ENCODE data around the gene PPP1R37. TPM values are rescaled to one million over a fixed set of nuclear protein-coding genes. Genes with fewer than 3 reads are reported as not detected.

PPP1R37 gene
- total RNA-seq, 1 donor from 2014 or later = 31.1 TPM

- peak; percentile 82 for ATAC-seq
- H3K27me3 ChIP-seq = no peaks in the 10 kb centered on the region
- DNase-seq = peak; percentile 73
- peaks cover 61% of the 10 kb centered on the region for H3K4me1 ChIP-seq
- H3K27ac ChIP-seq = peak overlapping the region; percentile 42
- H3K4me3 ChIP-seq = no peak overlapping the region
- no peaks in the 10 kb centered on the region for H3K9me3 ChIP-seq
- TF ChIP-seq CTCF (IDR thresholded peaks at IDR 0.05) = no peak
- intact Hi-C loops (cut with DNase I) = no loop called here
- H3K36me3 ChIP-seq = no peaks in the 10 kb centered on the region
These were observed 5.0 kb downstream of the PPP1R37 start for GRCh38 chr19:45097776-45098520.

- DNase-seq = no peak
- intact Hi-C loops (cut with DNase I) = no loop called here
- H3K27ac ChIP-seq = peak overlapping the region; percentile 42
- no peak for TF ChIP-seq CTCF (IDR thresholded peaks at IDR 0.05)
- H3K4me1 ChIP-seq = peaks cover 67% of the 10 kb centered on the region
- no peak overlapping the region for H3K4me3 ChIP-seq
- H3K9me3 ChIP-seq = no peaks in the 10 kb centered on the region
- H3K36me3 ChIP-seq = no peaks in the 10 kb centered on the region
- no peak for ATAC-seq
- no peaks in the 10 kb centered on the region for H3K27me3 ChIP-seq
These were observed 5.8 kb downstream of the PPP1R37 start for GRCh38 chr19:45098521-45099466.

GRCh38 chr19:45099467-45100191 lies 6.7 kb downstream of the PPP1R37 start:
- Histone ChIP-seq H3K36me3 (no peaks in the 10 kb centered on the region), H3K4me1 (peaks cover 64% of the 10 kb centered on the region), H3K9me3 (no peaks in the 10 kb centered on the region), H3K27ac (peak overlapping the region; percentile 42), H3K4me3 (no peak overlapping the region), H3K27me3 (no peaks in the 10 kb centered on the region)
- intact Hi-C loops (cut with DNase I) = no loop called here
- no peak for ATAC-seq
- TF ChIP-seq CTCF (IDR thresholded peaks at IDR 0.05) = no peak
- DNase-seq = no peak

- H3K4me1 ChIP-seq = peaks cover 61% of the 10 kb centered on the region
- DNase-seq = no peak
These were observed 7.2 kb downstream of the PPP1R37 start for GRCh38 chr19:45100201-45100600.

More at GRCh38 chr19:45100201-45100600, 7.2 kb downstream of the PPP1R37 start:
- Histone ChIP-seq H3K27ac (no peak overlapping the region), H3K9me3 (no peaks in the 10 kb centered on the region), H3K36me3 (no peaks in the 10 kb centered on the region), H3K27me3 (no peaks in the 10 kb centered on the region), H3K4me3 (no peak overlapping the region)
- ATAC-seq = no peak
- intact Hi-C loops (cut with DNase I) = no loop called here
- TF ChIP-seq CTCF (IDR thresholded peaks at IDR 0.05) = no peak
